GM21529 (cell line): ENCODE data around the gene PFN3.

Experiments used
- ATAC-seq: cut with Tn5 transposase; IDR thresholded peaks from one replicate; pipeline ENCODE4 v1.9.1; 2021; ENCODE audit not compliant: unreplicated experiment

Gene PFN3

DNA sequence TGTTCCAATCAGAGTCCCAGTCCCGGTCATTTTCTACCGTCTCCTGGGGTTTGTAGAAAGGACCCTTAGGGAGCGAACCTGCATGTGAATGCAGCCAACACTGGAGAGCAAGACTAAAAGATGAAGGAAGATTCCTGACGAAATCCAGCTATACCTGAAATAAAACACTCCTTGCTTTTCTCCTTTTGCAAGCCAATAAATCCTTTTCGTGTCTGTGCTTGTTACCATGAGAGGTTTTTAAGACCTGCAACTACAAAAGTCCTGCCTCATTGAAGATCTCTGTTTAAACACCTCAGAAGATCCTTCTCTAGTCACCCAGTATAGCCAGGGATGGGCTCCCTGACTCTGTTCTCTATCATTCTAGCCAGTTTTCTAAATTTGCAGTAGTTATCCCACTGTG lies 26.2 kb downstream of the PFN3 start:
- ATAC-seq: no peak

DNA sequence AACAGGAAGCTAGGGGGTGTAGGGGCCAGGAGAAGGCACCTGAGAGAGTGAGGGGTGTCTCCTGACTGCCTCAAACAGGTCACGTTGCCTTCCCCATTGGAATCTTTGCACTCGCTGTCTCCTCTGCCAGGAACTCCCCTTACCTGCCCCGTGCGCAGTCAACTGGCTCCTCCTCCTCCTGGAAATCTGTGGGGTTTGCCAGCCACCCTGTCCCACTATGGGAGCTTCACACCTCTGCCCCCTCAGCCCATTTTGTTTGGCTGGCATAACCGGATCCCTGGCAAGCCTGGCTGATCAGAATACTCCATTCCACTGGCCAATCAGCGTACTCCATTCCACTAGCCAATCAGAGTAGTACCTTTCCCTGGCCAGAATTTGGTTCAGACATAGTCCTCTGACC lies 26.7 kb downstream of the PFN3 start:
- ATAC-seq: no peak

DNA sequence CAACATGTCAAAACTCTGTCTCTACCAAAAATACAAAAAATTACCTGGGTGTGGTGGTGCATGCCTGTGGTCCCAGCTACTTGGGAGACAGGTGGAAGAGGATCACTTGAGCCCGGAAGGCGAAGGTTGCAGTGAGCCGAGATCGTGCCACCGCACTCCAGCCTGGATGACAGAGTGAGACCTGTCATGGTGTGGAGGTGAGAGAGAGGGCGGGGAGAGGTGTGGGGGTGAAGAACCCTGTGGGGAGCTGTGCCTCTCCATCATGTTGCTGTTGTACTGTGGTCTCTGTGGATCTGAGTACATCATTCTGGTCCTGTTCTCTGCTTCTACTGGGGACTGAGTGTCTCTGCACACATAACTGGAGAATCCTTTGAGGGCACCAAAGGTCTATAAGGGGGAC lies 27.6 kb downstream of the PFN3 start:
- ATAC-seq: no peak

- no peak for ATAC-seq
Measured at GRCh38 chr5:177372034-177372896, 28.2 kb downstream of the PFN3 start.

GRCh38 chr5:177371120-177372033 lies 29.1 kb downstream of the PFN3 start:
- ATAC-seq: no peak

- peak; percentile 65 for ATAC-seq
Measured at GRCh38 chr5:177370488-177371119, 29.9 kb downstream of the PFN3 start.

- ATAC-seq: no peak
Measured at GRCh38 chr5:177369645-177370440, 30.6 kb downstream of the PFN3 start.

GRCh38 chr5:177368869-177369644 lies 31.4 kb downstream of the PFN3 start:
- ATAC-seq: no peak

DNA sequence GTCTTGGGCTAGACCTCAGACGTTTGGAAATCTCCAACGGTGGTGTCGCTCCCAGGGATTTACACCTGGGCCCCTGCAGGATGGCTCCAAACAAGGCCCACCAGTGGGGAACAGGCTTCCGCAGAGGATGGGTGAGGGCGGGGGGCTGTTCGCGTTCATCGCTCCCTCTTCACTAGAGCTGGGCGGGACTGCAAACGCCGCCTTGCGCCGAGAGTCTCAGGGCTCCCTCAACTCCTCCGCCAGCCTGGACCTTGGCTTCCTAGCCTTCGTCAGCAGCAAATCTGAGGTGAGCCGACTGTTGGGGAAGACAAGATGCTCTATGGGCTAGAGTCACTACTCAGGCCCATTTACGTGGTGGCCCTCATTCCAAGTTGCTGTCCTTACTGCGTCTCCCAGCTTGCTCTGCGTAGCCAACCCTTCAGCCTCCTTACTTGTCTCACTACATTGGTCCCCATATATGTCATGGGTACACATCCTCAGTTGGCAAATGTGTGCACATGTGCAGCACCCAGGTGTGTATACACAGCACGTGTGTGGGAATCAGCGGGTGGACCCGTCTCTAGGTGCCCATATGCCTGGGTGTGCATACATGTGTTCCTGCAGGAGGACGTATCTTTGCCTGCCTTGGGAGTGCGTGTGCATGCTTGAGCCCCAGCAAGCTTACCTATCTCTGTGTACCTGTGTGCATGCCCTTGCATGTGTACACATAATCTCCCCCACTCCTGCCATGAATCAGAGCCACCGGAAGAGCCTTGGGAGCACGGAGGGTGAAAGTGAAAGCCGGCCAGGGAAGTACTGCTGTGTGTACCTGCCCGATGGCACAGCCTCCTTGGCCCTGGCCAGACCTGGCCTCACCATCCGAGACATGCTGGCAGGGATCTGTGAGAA lies 32.2 kb downstream of the PFN3 start:
- no peak for ATAC-seq

GRCh38 chr5:177367323-177367848 lies 33.1 kb downstream of the PFN3 start:
- ATAC-seq: no peak

- no peak for ATAC-seq
Measured at GRCh38 chr5:177366528-177367322, 33.7 kb downstream of the PFN3 start.

DNA sequence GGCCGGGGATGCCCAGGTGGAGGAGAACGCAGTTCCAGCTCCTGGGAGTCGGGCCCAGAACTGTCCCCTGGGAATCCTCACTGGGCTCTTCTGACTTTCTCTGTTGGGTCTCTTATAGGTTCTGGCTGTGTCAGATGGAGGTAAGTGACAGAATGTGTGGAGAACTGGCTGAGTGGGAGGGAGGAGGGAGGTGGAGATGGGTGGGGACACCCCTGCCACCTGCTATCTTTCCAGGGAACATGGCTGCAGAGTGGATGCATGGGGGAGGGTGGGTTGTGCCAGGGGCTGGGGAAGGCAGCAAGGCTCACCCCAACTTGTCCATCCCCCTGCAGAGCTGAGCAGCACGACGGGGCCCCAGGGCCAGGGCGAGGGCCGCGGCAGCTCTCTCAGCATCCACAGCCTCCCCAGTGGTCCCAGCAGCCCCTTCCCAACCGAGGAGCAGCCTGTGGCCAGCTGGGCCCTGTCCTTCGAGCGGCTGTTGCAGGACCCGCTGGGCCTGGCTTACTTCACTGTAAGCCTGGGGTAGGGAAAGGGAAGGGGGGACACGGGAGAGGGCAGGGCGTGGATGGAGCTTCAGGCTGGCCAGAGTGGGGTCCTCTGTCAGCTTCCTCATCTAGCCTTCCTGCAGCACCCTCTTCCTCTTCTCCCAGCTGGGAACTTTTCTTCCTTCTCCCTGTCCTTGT lies 34.5 kb downstream of the PFN3 start:
- ATAC-seq: no peak

- peak; percentile 39 for ATAC-seq
Measured at GRCh38 chr5:177364159-177364962, 36.1 kb downstream of the PFN3 start.

GRCh38 chr5:177363565-177363964 lies 36.9 kb downstream of the PFN3 start:
- ATAC-seq: no peak

DNA sequence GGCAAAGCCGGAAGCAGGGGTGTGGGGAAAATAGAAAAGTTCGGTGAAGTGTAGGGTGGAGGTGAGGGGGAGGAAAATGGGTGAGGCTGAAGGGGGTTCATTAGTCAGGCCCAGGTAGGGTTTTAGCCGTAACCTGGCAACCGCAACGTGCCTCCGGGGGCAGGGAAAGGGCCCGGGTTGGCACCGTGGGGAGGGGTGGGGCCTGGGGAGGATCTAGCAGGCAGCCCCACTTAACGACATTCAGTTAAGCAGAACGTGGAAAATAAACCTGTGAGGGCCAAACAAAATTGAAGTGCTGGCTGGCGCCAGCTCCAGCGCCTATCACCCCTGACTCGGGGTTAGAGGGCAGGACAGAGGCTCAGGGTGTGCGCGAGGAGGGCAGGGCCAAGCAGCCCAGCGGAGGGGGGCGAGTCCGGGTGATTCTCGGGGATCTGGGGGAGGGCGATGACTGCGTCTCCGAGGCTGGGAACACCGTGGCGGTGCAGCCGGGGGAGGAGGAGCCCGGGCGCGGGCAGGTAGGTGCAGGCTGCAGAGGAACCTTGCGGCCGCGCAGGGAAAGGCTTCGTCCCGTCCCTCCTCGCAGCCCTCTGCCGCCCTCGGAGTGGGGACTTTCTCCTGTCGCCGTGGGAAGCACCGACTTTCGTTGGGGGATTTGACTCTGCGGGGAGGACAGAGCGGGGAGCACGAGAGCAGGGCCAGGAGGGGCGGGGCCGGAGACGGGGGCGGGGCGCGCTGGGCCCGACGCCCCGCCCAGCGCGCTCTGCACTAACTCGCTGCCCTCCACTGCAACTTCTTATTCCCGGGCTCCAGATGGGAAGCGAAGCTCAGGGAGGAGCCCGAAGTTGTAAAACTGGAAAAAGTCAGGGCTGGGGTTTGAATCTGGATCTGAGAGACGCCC lies 37.6 kb downstream of the PFN3 start:
- ATAC-seq: peak; percentile 38

GRCh38 chr5:177362292-177362609 lies 38.2 kb downstream of the PFN3 start:
- ATAC-seq: no peak
